GM12875 (cell line): ENCODE results near the gene BPIFB6.

ENCODE experiments used
- H3K4me3 ChIP-seq: one replicate; pipeline ENCODE4 v1.5.1; 2011; ENCODE audit warnings: low read depth, low read length, control low read depth
- CTCF ChIP-seq: IDR thresholded peaks from 2 replicates; pipeline ENCODE4 v1.5.1; 2011; ENCODE audit warnings: low read depth, mild to moderate bottlenecking, control low read depth, inconsistent platforms, low read length, moderate library complexity, borderline replicate concordance; ENCODE audit not compliant: insufficient read depth

The BPIFB6 gene

GRCh38 chr20:32986331-32986966 is 45.0 kb upstream of the BPIFB6 start:
- no peak for TF ChIP-seq CTCF
- no peak overlapping the region for H3K4me3 ChIP-seq

GRCh38 chr20:32987044-32987825 is 44.2 kb upstream of the BPIFB6 start:
- TF ChIP-seq CTCF = no peak
- no peak overlapping the region for H3K4me3 ChIP-seq

GRCh38 chr20:32988008-32988407 is 43.4 kb upstream of the BPIFB6 start:
- no peak overlapping the region for H3K4me3 ChIP-seq
- no peak for TF ChIP-seq CTCF

- no peak for TF ChIP-seq CTCF
- no peak overlapping the region for H3K4me3 ChIP-seq
Observed at GRCh38 chr20:32989507-32990283, 41.8 kb upstream of the BPIFB6 start.

GRCh38 chr20:32990426-32990825 is 41.0 kb upstream of the BPIFB6 start:
- TF ChIP-seq CTCF = no peak
- H3K4me3 ChIP-seq = no peak overlapping the region

GRCh38 chr20:32991383-32991782 is 40.1 kb upstream of the BPIFB6 start:
- no peak for TF ChIP-seq CTCF
- H3K4me3 ChIP-seq = no peak overlapping the region
